ENCODE results near the gene TCAIM.

TCAIM gene

DNA sequence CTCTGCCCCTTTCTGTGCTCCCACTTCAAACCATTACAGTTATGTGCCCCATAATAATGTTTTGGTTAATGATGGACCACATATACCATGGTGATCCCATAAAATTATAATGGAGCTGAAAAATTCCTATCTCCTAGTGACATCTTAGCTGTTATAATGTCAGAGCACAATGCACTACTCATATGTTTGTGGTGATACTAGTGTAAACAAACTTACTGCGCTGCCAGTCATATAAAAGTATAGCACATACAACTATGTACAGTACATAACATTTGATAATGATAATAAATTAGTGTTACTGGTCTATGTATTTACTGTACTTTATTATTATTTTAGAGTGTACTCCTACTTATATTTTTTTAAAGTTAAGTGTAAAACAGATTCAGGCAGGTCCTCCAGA lies 45.6 kb upstream of the TCAIM start:
- peaks cover 6% of the 10 kb centered on the region for H3K27me3 ChIP-seq (ENCODE audit: insufficient read depth, low read length, poor library complexity)
- TF ChIP-seq, protein P1, sequence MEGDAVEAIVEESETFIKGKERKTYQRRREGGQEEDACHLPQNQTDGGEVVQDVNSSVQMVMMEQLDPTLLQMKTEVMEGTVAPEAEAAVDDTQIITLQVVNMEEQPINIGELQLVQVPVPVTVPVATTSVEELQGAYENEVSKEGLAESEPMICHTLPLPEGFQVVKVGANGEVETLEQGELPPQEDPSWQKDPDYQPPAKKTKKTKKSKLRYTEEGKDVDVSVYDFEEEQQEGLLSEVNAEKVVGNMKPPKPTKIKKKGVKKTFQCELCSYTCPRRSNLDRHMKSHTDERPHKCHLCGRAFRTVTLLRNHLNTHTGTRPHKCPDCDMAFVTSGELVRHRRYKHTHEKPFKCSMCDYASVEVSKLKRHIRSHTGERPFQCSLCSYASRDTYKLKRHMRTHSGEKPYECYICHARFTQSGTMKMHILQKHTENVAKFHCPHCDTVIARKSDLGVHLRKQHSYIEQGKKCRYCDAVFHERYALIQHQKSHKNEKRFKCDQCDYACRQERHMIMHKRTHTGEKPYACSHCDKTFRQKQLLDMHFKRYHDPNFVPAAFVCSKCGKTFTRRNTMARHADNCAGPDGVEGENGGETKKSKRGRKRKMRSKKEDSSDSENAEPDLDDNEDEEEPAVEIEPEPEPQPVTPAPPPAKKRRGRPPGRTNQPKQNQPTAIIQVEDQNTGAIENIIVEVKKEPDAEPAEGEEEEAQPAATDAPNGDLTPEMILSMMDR (IDR thresholded peaks at IDR 0.05; ENCODE audit: borderline replicate concordance, extremely low read depth, low read length, poor library complexity, severe bottlenecking) = no peak
- TF ChIP-seq EZH2 (IDR thresholded peaks at IDR 0.05; ENCODE audit: borderline replicate concordance, low read depth, low read length, severe bottlenecking) = no peak
- no peak overlapping the region for H2AFZ ChIP-seq (ENCODE audit: low read depth, low read length)

DNA sequence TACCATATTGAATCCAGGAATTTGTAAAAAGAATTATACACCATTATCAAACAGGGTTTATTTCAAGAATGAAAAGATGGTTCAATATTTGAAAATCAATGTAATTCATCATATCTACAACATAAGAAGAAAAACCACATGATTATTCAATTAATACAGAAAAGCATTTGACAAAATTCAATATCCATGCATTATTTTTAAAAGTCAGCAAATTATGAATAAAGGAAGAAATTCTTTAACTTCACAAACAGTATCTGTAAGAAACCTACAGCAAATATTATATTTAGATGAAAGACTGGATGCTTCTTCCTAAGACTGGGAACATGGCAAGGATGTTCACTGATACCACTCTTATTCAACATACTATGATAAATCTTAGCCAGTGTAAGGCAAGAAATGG lies 41.3 kb upstream of the TCAIM start:
- H3K27me3 ChIP-seq (ENCODE audit: insufficient read depth, low read length, poor library complexity) = peaks cover 3% of the 10 kb centered on the region
- no peak overlapping the region for H2AFZ ChIP-seq (ENCODE audit: low read depth, low read length)
- no peaks in the 10 kb centered on the region for H4K20me1 ChIP-seq (ENCODE audit: insufficient read depth, low read length)
- H3K4me3 ChIP-seq (ENCODE audit: low read depth in 1 of 2, low read length in 2 of 2) = no peak overlapping the region
- no peak for TF ChIP-seq EZH2 (IDR thresholded peaks at IDR 0.05; ENCODE audit: borderline replicate concordance, low read depth, low read length, severe bottlenecking)
- TF ChIP-seq, protein P1 (IDR thresholded peaks at IDR 0.05; ENCODE audit: borderline replicate concordance, extremely low read depth, low read length, poor library complexity, severe bottlenecking) = no peak
- no peak overlapping the region for H3K9ac ChIP-seq (ENCODE audit: low read depth, low read length)
- H3K4me1 ChIP-seq (ENCODE audit: insufficient read depth, low read length) = no peaks in the 10 kb centered on the region
- no peak overlapping the region for H3K4me2 ChIP-seq (ENCODE audit: insufficient read depth, low read length)
- H3K9me3 ChIP-seq (ENCODE audit: insufficient read depth, low read length, severe bottlenecking) = no peaks in the 10 kb centered on the region
- no peak for DNase-seq
- no peak for ATAC-seq (ENCODE audit: insufficient read depth, low read depth)
- no peak overlapping the region for H3K27ac ChIP-seq (ENCODE audit: low read length)
- H3K79me2 ChIP-seq (ENCODE audit: insufficient read depth, low read length) = no peaks in the 10 kb centered on the region
- H3K36me3 ChIP-seq (ENCODE audit: insufficient read depth, low read length) = no peaks in the 10 kb centered on the region

More for the DNA sequence above, 45.6 kb upstream of the TCAIM start:
- Histone ChIP-seq H3K36me3 (ENCODE audit: insufficient read depth, low read length) (no peaks in the 10 kb centered on the region), H3K9me3 (ENCODE audit: insufficient read depth, low read length, severe bottlenecking) (no peaks in the 10 kb centered on the region), H3K9ac (ENCODE audit: low read depth, low read length) (no peak overlapping the region), H4K20me1 (ENCODE audit: insufficient read depth, low read length) (no peaks in the 10 kb centered on the region), H3K4me1 (ENCODE audit: insufficient read depth, low read length) (no peaks in the 10 kb centered on the region), H3K4me2 (ENCODE audit: insufficient read depth, low read length) (no peak overlapping the region), H3K4me3 (ENCODE audit: low read depth in 1 of 2, low read length in 2 of 2) (no peak overlapping the region), H3K79me2 (ENCODE audit: insufficient read depth, low read length) (no peaks in the 10 kb centered on the region), H3K27ac (ENCODE audit: low read length) (no peak overlapping the region)
- DNase-seq (no peak), ATAC-seq (ENCODE audit: insufficient read depth, low read depth) (no peak)

DNA sequence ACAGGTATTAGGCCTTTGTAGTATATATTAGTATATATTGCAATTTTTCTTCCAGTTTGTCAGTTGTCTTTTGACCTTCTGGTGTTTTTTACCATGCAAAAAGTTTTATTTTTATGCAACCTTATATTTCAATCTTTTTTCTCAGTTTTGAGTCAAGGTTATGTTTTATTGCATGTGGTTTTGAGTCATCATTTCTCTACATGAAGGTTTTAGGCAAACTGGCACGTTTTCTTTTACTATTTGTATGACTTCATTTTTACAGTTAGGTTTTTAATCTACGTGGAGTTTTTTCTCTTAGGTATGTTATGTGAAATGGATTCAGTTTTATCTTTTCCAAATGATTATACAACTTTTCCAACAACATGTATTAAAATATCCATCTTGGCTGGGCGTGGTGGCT lies 36.8 kb upstream of the TCAIM start:
- H3K27ac ChIP-seq (ENCODE audit: low read length) = no peak overlapping the region
- H3K27me3 ChIP-seq (ENCODE audit: insufficient read depth, low read length, poor library complexity) = peaks cover 3% of the 10 kb centered on the region
- no peaks in the 10 kb centered on the region for H3K4me1 ChIP-seq (ENCODE audit: insufficient read depth, low read length)
- H4K20me1 ChIP-seq (ENCODE audit: insufficient read depth, low read length) = no peaks in the 10 kb centered on the region
- H3K36me3 ChIP-seq (ENCODE audit: insufficient read depth, low read length) = no peaks in the 10 kb centered on the region
- no peaks in the 10 kb centered on the region for H3K79me2 ChIP-seq (ENCODE audit: insufficient read depth, low read length)
- ATAC-seq (ENCODE audit: insufficient read depth, low read depth) = no peak
- no peak overlapping the region for H3K4me3 ChIP-seq (ENCODE audit: low read depth in 1 of 2, low read length in 2 of 2)
- H3K9ac ChIP-seq (ENCODE audit: low read depth, low read length) = no peak overlapping the region
- no peak overlapping the region for H2AFZ ChIP-seq (ENCODE audit: low read depth, low read length)
- H3K9me3 ChIP-seq (ENCODE audit: insufficient read depth, low read length, severe bottlenecking) = no peaks in the 10 kb centered on the region
- no peak for DNase-seq
- no peak overlapping the region for H3K4me2 ChIP-seq (ENCODE audit: insufficient read depth, low read length)
- no peak for TF ChIP-seq EZH2 (IDR thresholded peaks at IDR 0.05; ENCODE audit: borderline replicate concordance, low read depth, low read length, severe bottlenecking)
- TF ChIP-seq, protein P1 (IDR thresholded peaks at IDR 0.05; ENCODE audit: borderline replicate concordance, extremely low read depth, low read length, poor library complexity, severe bottlenecking) = no peak

DNA sequence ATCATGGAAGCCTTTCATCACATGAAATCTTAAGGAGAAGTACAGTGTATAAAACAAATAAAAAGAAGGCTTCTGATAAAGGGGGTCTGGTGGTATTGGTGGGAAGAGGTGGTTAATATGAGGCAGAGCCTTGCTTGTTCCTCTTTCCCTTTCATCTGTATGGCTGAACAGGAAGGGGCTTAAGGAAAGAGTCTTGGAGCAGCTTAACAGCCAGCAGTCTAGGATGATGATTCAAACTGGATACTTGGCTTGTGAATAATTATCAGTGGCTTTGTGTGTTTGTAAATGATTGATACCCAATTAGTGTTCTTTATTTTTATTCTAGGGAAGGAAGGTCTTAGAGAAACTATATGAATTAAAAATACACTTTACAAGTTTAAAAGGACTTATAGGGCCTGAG lies 29.1 kb upstream of the TCAIM start:
- Histone ChIP-seq H4K20me1 (ENCODE audit: insufficient read depth, low read length) (no peaks in the 10 kb centered on the region), H3K79me2 (ENCODE audit: insufficient read depth, low read length) (no peaks in the 10 kb centered on the region), H3K4me1 (ENCODE audit: insufficient read depth, low read length) (no peaks in the 10 kb centered on the region), H3K36me3 (ENCODE audit: insufficient read depth, low read length) (no peaks in the 10 kb centered on the region), H3K4me2 (ENCODE audit: insufficient read depth, low read length) (no peak overlapping the region), H3K9me3 (ENCODE audit: insufficient read depth, low read length, severe bottlenecking) (no peaks in the 10 kb centered on the region), H3K9ac (ENCODE audit: low read depth, low read length) (no peak overlapping the region), H3K27ac (ENCODE audit: low read length) (no peak overlapping the region), H3K27me3 (ENCODE audit: insufficient read depth, low read length, poor library complexity) (no peaks in the 10 kb centered on the region), H3K4me3 (ENCODE audit: low read depth in 1 of 2, low read length in 2 of 2) (no peak overlapping the region), H2AFZ (ENCODE audit: low read depth, low read length) (no peak overlapping the region)
- ATAC-seq (ENCODE audit: insufficient read depth, low read depth) (no peak), DNase-seq (no peak)
- TF ChIP-seq, protein P1 (IDR thresholded peaks at IDR 0.05; ENCODE audit: borderline replicate concordance, extremely low read depth, low read length, poor library complexity, severe bottlenecking) = no peak
- TF ChIP-seq EZH2 (IDR thresholded peaks at IDR 0.05; ENCODE audit: borderline replicate concordance, low read depth, low read length, severe bottlenecking) = no peak
